ENCODE data around the gene ZNF469.

Gene ZNF469

DNA sequence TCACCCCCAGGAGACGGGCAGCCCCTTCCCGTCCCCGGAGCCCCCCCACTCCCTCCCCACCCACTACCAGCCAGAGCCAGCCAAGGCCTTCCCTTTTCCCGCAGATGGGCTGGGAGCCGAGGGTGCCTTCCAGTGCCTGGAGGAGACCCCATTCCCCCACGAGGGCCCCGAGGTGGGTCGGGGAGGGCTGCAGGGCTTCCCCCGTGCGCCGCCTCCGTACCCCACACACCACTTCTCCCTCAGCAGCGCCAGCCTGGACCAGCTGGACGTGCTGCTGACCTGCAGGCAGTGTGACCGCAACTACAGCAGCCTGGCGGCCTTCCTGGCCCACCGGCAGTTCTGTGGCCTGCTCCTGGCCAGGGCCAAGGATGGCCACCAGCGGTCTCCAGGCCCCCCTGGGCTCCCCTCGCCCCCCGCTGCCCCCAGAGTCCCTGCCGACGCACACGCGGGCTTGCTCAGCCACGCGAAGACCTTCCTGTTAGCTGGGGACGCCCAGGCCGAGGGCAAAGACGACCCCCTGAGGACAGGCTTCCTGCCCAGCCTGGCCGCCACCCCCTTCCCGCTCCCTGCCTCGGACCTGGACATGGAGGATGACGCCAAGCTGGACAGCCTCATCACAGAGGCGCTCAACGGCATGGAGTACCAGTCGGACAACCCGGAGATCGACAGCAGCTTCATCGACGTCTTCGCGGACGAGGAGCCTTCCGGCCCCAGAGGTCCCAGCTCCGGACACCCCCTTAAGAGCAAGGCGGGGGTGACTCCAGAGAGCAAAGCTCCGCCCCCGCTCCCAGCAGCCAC is 46.8 kb downstream of the ZNF469 start:
- DNase-seq, result no peak

DNA sequence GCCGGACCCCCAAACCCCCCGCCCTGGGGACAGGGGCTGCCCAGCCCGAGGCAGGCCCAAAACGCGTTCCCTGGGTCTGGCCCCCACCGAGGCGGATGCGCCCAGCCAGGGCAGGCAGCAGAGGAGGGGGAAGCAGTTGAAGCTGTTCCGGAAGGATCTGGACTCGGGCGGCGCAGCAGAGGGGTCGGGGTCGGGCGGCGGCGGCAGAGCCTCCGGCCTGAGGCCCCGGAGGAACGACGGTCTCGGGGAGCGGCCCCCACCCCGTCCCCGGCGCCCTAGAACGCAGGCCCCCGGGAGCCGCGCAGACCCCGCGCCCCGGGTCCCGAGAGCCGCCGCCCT is 47.4 kb downstream of the ZNF469 start:
- no peak for DNase-seq

DNA sequence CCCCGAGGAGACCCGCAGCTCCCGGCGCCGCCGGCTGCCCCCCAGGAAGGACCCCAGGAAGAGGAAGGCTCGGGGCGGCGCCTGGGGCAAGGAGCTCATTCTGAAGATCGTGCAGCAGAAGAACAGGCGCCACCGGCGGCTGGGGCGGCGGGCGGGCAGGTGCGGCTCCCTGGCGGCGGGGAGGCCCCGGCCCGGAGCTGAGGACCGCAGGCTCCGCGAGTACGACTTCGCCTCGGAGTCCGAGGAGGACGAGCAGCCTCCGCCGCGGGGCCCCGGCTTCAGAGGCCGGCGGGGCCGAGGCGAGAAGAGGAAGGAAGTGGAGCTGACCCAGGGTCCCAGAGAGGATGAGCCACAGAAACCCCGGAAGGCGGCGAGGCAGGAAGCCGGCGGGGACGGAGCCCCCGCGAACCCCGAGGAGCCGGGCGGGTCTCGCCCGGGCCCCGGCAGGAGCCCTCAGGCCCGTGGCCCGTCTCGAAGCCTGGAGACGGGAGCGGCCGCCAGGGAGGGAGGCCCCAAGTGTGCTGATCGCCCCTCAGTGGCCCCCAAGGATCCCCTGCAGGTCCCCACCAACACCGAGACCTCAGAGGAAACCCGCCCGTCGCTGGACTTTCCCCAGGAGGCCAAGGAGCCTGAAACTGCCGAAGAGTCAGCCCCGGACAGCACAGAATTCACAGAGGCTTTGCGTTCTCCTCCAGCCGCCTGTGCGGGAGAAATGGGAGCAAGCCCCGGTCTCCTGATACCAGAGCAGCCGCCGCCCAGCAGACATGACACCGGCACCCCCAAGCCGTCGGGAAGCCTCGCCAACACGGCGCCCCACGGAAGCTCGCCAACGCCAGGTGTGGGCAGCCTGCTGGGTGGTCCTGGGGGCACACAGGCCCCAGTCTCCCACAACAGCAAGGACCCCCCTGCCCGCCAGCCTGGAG is 48.0 kb downstream of the ZNF469 start:
- DNase-seq, result no peak

DNA sequence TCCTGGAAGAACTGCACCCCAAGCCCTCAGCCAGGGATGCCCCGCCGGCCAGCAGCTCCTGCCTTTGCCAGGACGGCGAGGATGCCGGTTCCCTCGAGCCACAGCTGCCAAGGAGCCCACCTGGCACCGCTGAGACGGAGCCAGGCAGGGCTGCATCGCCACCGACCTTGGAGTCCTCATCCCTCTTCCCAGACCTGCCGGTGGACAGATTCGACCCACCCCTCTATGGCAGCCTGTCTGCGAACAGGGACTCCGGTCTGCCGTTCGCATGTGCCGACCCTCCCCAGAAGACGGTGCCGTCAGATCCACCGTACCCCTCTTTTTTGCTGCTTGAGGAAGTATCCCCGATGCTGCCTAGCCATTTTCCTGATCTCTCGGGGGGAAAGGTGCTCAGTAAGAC is 48.9 kb downstream of the ZNF469 start:
- no peak for DNase-seq

DNA sequence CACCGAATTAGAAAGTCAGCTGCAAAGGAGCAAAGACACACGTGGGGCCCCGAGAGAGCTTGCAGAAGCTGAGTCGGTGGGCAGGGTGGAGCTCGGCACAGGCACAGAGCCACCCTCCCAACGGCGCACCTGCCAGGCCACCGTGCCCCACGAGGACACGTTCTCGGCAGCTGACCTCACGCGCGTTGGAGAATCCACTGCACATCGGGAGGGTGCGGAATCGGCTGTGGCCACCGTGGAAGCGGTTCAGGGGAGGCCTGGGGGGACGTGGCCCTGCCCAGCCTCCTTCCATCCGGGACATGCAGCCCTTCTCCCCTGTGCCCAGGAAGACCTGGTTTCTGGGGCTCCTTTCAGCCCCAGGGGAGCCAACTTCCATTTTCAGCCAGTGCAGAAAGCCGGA is 49.4 kb downstream of the ZNF469 start:
- no peak for DNase-seq

Measured in hippocampal formation (tissue), 2 donors.